K562 (cell line): ENCODE measurements around the gene SEPHS2. TPM values are rescaled to one million over a fixed set of nuclear protein-coding genes. Genes with fewer than 3 reads are reported as not detected.

Experiments used
- ATAC-seq: fragments of 200-7000 bp; cut with Tn5 transposase; 3 replicates; pipeline ENCODE4 v1.9.1; 2020; ENCODE audit warnings: moderate library complexity
- BruUV-seq: library from RNA; stranded (reverse); fragments of 400-500 nt; replicated peaks from 2 replicates; lab custom pipeline; 2021; lab: Mats Ljungman, UMichigan
- CTCF ChIA-PET: fragments of 300-600 bp; formaldehyde crosslinking; extraction: SDS; loops from one replicate; lab custom pipeline; 2021; ENCODE audit warnings: low intra/inter-chr PET ratio; lab: Yijun Ruan, JAX
- POLR2A ChIA-PET: fragments of 300-600, 350-650 bp; sonication (Branson Sonifier 250); formaldehyde crosslinking; extraction: SDS; loops from one replicate; lab custom pipeline; 2021; ENCODE audit warnings: antibody characterized with exemption, inconsistent platforms; lab: Yijun Ruan, JAX
- DNase-seq, 4 experiments: peaks; one replicate each; pipeline versions ENCODE4 v3.0.0 to v3.0.0-alpha.2; 2011 to 2018; ENCODE audit warnings: low spot score in 3 of 4, mixed read lengths in 3 of 4; ENCODE audit errors: extremely low read depth in 1 of 4
- FAIRE-seq: peaks from 2 replicates; lab custom pipeline; 2011; peaks lifted over from hg19 to GRCh38; lab: Jason Lieb, UNC
- H2AFZ ChIP-seq: 2 replicates; pipeline ENCODE4 v1.6.0; 2011; ENCODE audit warnings: low read depth, low read length, control low read depth, inconsistent platforms
- H3K27ac ChIP-seq: fragments of 200-600 bp; 3 replicates; pipeline ENCODE4 v1.8.0; 2011; ENCODE audit warnings: low read depth, mild to moderate bottlenecking, control low read depth, inconsistent platforms, low read length, moderate library complexity, mixed read lengths; ENCODE audit errors: extremely low read depth
- H3K27me3 ChIP-seq, 2 experiments: fragments of 300-600 bp in 1 of 2; 2 replicates in 1 of 2; 3 replicates in 1 of 2; pipeline versions ENCODE4 v1.6.0 to v1.8.0; 2011; ENCODE audit warnings: inconsistent platforms in 2 of 2, low read length in 2 of 2, mild to moderate bottlenecking in 1 of 2, mixed read lengths in 1 of 2, moderate library complexity in 1 of 2; ENCODE audit not compliant: control insufficient read depth in 2 of 2, insufficient read depth in 2 of 2
- H3K36me3 ChIP-seq: fragments of 300-600 bp; 3 replicates; pipeline ENCODE4 v1.8.0; 2011; ENCODE audit warnings: mild to moderate bottlenecking, low read length, inconsistent platforms; ENCODE audit not compliant: control insufficient read depth, insufficient read depth
- H3K4me1 ChIP-seq, 2 experiments: fragments of 200-600 bp in 1 of 2; replicated peaks in 1 of 2; 2 replicates in 1 of 2; 3 replicates in 1 of 2; pipeline versions ENCODE4 v1.5.1 to v1.8.0; 2011; ENCODE audit warnings: inconsistent platforms in 2 of 2, low read length in 2 of 2, mild to moderate bottlenecking in 1 of 2, mixed read lengths in 1 of 2, moderate library complexity in 1 of 2; ENCODE audit not compliant: control insufficient read depth in 2 of 2, insufficient read depth in 2 of 2
- H3K4me2 ChIP-seq: 2 replicates; pipeline ENCODE4 v1.6.1; 2011; ENCODE audit warnings: low read length, control low read depth, inconsistent platforms, mixed read lengths; ENCODE audit not compliant: insufficient read depth
- H3K4me3 ChIP-seq: fragments of 200-600 bp; sonication (generic), shearing (Covaris generic); 2 replicates; pipeline ENCODE4 v1.5.1; 2016; ENCODE audit warnings: control low read depth, inconsistent platforms
- H3K79me2 ChIP-seq: fragments of 200-600 bp; 3 replicates; pipeline ENCODE4 v1.8.0; 2011; ENCODE audit warnings: low read length, inconsistent platforms; ENCODE audit not compliant: control insufficient read depth, insufficient read depth
- H3K9ac ChIP-seq, 2 experiments: 2 replicates each; pipeline versions ENCODE4 v1.6.0 to v1.6.1; 2011; ENCODE audit warnings: low read depth in 2 of 2, low read length in 2 of 2, control low read depth in 1 of 2, inconsistent platforms in 1 of 2, mild to moderate bottlenecking in 1 of 2, mixed read lengths in 1 of 2; ENCODE audit not compliant: insufficient read depth in 1 of 2
- H3K9me1 ChIP-seq: one replicate; pipeline ENCODE4 v1.6.0; 2011; ENCODE audit warnings: inconsistent platforms, mild to moderate bottlenecking, low read length, moderate library complexity; ENCODE audit not compliant: control insufficient read depth, insufficient read depth
- H3K9me3 ChIP-seq: replicated peaks from 2 replicates; pipeline ENCODE4 v1.5.1; 2011; ENCODE audit warnings: low read depth, low read length, inconsistent platforms; ENCODE audit not compliant: control insufficient read depth, insufficient read depth
- H4K20me1 ChIP-seq: replicated peaks from 2 replicates; pipeline ENCODE4 v1.6.1; 2011; ENCODE audit warnings: low read length, inconsistent platforms, mixed read lengths; ENCODE audit not compliant: control insufficient read depth, insufficient read depth
- BHLHE40 ChIP-seq: IDR thresholded peaks from 2 replicates; pipeline ENCODE4 v1.6.1; 2011; ENCODE audit warnings: low read length, improper control_type of control experiment
- DNMT1 ChIP-seq: fragments of 450-650 bp; IDR thresholded peaks from 2 replicates; pipeline ENCODE4 v1.6.1; 2016; ENCODE audit warnings: antibody characterized with exemption, mild to moderate bottlenecking
- ERF ChIP-seq: fragments of 450-650 bp; formaldehyde crosslinking; IDR thresholded peaks from 2 replicates; pipeline ENCODE4 v1.4.0; 2020; ENCODE audit warnings: mild to moderate bottlenecking, mixed read lengths
- ILF3 ChIP-seq: fragments of 450-650 bp; IDR thresholded peaks from 2 replicates; pipeline ENCODE4 v1.6.1; 2018; ENCODE audit warnings: antibody characterized with exemption, mild to moderate bottlenecking, moderate library complexity, borderline replicate concordance
- KDM1A ChIP-seq, 2 experiments: fragments of 450-650 bp; IDR thresholded peaks; 2 replicates each; pipeline ENCODE4 v1.6.1; 2016; ENCODE audit warnings: mild to moderate bottlenecking in 2 of 2
- RAD51 ChIP-seq: fragments of 450-650 bp; IDR thresholded peaks from 2 replicates; pipeline ENCODE4 v1.7.1; 2016; ENCODE audit warnings: low read depth, mild to moderate bottlenecking, borderline replicate concordance
- RFX1 ChIP-seq: fragments of 450-650 bp; IDR thresholded peaks from 2 replicates; pipeline ENCODE4 v1.6.1; 2016; ENCODE audit warnings: mild to moderate bottlenecking, moderate library complexity
- SIN3B ChIP-seq: fragments of 450-650 bp; IDR thresholded peaks from 2 replicates; pipeline ENCODE4 v1.6.1; 2017; ENCODE audit warnings: low read depth, mild to moderate bottlenecking, moderate library complexity
- TAF15 ChIP-seq: fragments of 200-400 bp; formaldehyde crosslinking; IDR thresholded peaks from 2 replicates; pipeline ENCODE4 v1.6.1; 2017; ENCODE audit warnings: mild to moderate bottlenecking, low read depth, low read length, moderate library complexity
- THRAP3 ChIP-seq: fragments of 450-650 bp; IDR thresholded peaks from 2 replicates; pipeline ENCODE4 v1.6.1; 2016; ENCODE audit warnings: mild to moderate bottlenecking, inconsistent platforms, borderline replicate concordance
- TSC22D4 ChIP-seq: fragments of 450-650 bp; IDR thresholded peaks from 2 replicates; pipeline ENCODE4 v1.6.1; 2016; ENCODE audit warnings: missing genetic modification characterization, missing biosample characterization, control low read depth
- ZBTB34 ChIP-seq: fragments of 250-450 bp; sonication (Bioruptor Pico); IDR thresholded peaks from 2 replicates; pipeline ENCODE4 v1.8.0; 2021; ENCODE audit warnings: mild to moderate bottlenecking, moderate library complexity
- ZNF175 ChIP-seq: fragments of 200-800 bp; sonication (Bioruptor generic); IDR thresholded peaks from 2 replicates; pipeline ENCODE4 v1.6.1; 2016; ENCODE audit warnings: low read depth, mild to moderate bottlenecking, missing genetic modification characterization, missing compliant biosample characterization
- WGBS: fragments of 100-300 bp; shearing (Covaris generic); methylation state at CpG from one replicate; pipeline ENCODE4 v1.1.6; 2016; ENCODE audit warnings: low coverage, mixed read lengths; ENCODE audit not compliant: insufficient coverage; ENCODE audit errors: missing lambda C conversion rate; 5-methylcytosine and 5-hydroxymethylcytosine counted together
- in situ Hi-C: fragments of 300-500 bp; cut with MboI; formaldehyde crosslinking; loops from 4 replicates; pipeline ENCODE4 v1.15.0; 2018; ENCODE audit warnings: inconsistent platforms, mixed read lengths
- intact Hi-C: fragments of 100-400 bp; cut with micrococcal nuclease; formaldehyde crosslinking; loops from 2 replicates; pipeline ENCODE4 v1.14.2; 2022
- polyA plus RNA-seq, 8 experiments: library from polyadenylated mRNA; depleted of rRNA in 4 of 8; stranded (reverse) in 5 of 8; unstranded in 3 of 8; fragments of >200 nt; fragmentation: Nextera tagmentation in 2 of 8; fragmentation: Illumina TruSeq in 1 of 8; extraction: Ambion mirVana in 2 of 8; extraction: Trizol in 1 of 8; gene quantifications; 2 replicates each; pipeline versions ENCODE4 v1.2.1 to v1.2.3, GENCODE V29; 2011 to 2014; ENCODE audit warnings: inconsistent platforms in 1 of 8, missing spikeins in 1 of 8
- total RNA-seq, 7 experiments: library from RNA; depleted of rRNA in 6 of 7; stranded (reverse); fragments of >200 nt in 6 of 7; fragmentation: Illumina TruSeq in 2 of 7; extraction: Trizol in 2 of 7; gene quantifications; 2 replicates each; pipeline versions ENCODE4 v1.2.1 to v1.2.3, GENCODE V29; 2011 to 2021; ENCODE audit warnings: low replicate concordance in 1 of 7
- TF ChIP-seq, protein P1 (sequence below): fragments of 450-650 bp; IDR thresholded peaks from 2 replicates; pipeline ENCODE4 v1.6.1; 2017; ENCODE audit warnings: mild to moderate bottlenecking, moderate library complexity

SEPHS2 gene
- total and polyA plus RNA-seq, 9 of the 15 experiments (the other 6 are each of a cell fraction or from before 2014, with no cell fraction given): 20.9 to 90.6 (median 43.4) TPM

DNA sequence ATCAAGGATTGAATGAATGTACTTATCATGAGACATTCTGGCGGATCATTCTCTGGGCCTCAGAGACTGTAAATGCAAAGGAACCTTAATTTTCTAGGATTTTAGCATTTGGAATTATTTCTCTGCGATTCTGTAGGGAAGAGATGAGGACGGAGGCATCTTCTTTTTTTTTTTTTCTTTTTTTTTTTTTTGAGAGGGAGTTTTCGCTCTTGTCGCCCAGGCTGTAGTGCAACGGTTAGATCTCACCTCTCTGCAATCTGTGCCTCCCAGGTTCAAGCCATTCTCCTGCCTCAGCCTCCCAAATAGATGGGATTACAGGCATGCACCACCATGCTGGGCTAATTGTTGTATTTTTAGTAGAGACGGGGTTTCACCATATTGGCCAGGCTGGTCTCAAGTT, 29.0 kb upstream of the SEPHS2 start:
- Histone ChIP-seq H3K9me3 (no peaks in the 10 kb centered on the region), H3K27me3 (no peaks in the 10 kb centered on the region), H2AFZ (no peak overlapping the region), H3K9me1 (no peaks in the 10 kb centered on the region), H4K20me1 (no peaks in the 10 kb centered on the region), H3K27ac (no peak overlapping the region), H3K36me3 (no peaks in the 10 kb centered on the region), H3K4me2 (no peak overlapping the region), H3K9ac (no peak overlapping the region), H3K4me1 (peaks cover 0 to 15% of the 10 kb centered on the region in 2 experiments; a peak in 1 of 5 replicates), H3K4me3 (no peak overlapping the region), H3K79me2 (no peaks in the 10 kb centered on the region)
- ATAC-seq (no peak), DNase-seq (no peak), FAIRE-seq (no peak)
- POLR2A ChIA-PET: interaction anchor here (1.1 kb wide), 1 partner anchor 20 kb away, joined by 3 read pairs; no protein-coding TSS in a partner anchor
- in situ Hi-C loops: no loop called here
- TF ChIP-seq RAD51 (no peak), ZBTB34 (CRISPR knock-in tag) (no peak), KDM1A (IDR thresholded peaks at IDR 0.05) (no peak), ILF3 (no peak), RFX1 (no peak), ERF (CRISPR knock-in tag) (no peak), TSC22D4 (tag) (no peak), SIN3B (no peak), ZNF175 (CRISPR knock-in tag) (no peak), BHLHE40 (no peak), DNMT1 (no peak), TAF15 (no peak), THRAP3 (no peak)
- TF ChIP-seq, protein P1, sequence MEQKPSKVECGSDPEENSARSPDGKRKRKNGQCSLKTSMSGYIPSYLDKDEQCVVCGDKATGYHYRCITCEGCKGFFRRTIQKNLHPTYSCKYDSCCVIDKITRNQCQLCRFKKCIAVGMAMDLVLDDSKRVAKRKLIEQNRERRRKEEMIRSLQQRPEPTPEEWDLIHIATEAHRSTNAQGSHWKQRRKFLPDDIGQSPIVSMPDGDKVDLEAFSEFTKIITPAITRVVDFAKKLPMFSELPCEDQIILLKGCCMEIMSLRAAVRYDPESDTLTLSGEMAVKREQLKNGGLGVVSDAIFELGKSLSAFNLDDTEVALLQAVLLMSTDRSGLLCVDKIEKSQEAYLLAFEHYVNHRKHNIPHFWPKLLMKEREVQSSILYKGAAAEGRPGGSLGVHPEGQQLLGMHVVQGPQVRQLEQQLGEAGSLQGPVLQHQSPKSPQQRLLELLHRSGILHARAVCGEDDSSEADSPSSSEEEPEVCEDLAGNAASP: no peak
- CTCF ChIA-PET: no interaction called here
- 43% methylated on average over 4 of the region's 7 CpGs for WGBS
- intact Hi-C loops: no loop called here
- BruUV-seq: no TSS peak
